ENCODE measurements around the gene IQCN. TPM values are rescaled to one million over a fixed set of nuclear protein-coding genes. Genes with fewer than 3 reads are reported as not detected.
A peak's percentile ranks its signal among the peaks of the same experiment; 100 is the strongest.

The IQCN gene
- total and polyA plus RNA-seq, 2 donors (not counting 1 experiment from before 2014, with no cell fraction given): 52.0 to 63.6 TPM

- DNase-seq (peak; percentile 93), ATAC-seq (ENCODE audit: low read depth) (peak; percentile 99)
- Histone ChIP-seq H3K27me3 (replicated peaks in 1 of 4; ENCODE audit: control extremely low read depth in 1 of 4, control insufficient read depth in 3 of 4, insufficient read depth in 4 of 4, low read length in 3 of 4) (peaks cover 0 to 85% (median 41%) of the 10 kb centered on the region in 4 experiments), H3K4me1 (ENCODE audit: control insufficient read depth in 2 of 2, insufficient read depth in 2 of 2, low read length in 2 of 2) (peaks cover 29 to 36% of the 10 kb centered on the region in 2 donors), H4K20me1 (ENCODE audit: control insufficient read depth, insufficient read depth, low read length, poor library complexity, severe bottlenecking) (peaks cover 3% of the 10 kb centered on the region), H3K4me2 (replicated peaks; ENCODE audit: low read depth, low read length, poor library complexity, severe bottlenecking) (peak overlapping the region; percentile 98), H3K36me3 (replicated peaks in 1 of 2; ENCODE audit: control extremely low read depth in 1 of 2, control insufficient read depth in 1 of 2, extremely low read depth in 1 of 2, insufficient read depth in 2 of 2, low read length in 1 of 2) (no peaks in the 10 kb centered on the region), H3K79me2 (ENCODE audit: control insufficient read depth, insufficient read depth, low read length) (no peaks in the 10 kb centered on the region), H3K27ac (ENCODE audit: low read length in 2 of 2) (no peak overlapping the region), H3K9me3 (ENCODE audit: control extremely low read depth in 1 of 3, control insufficient read depth in 2 of 3, insufficient read depth in 1 of 3, low read length in 2 of 3) (peaks cover 0 to 38% (median 0%) of the 10 kb centered on the region in 3 donors), H3K4me3 (ENCODE audit: control extremely low read depth in 1 of 5, extremely low read depth in 1 of 5, insufficient read depth in 1 of 5, low read depth in 2 of 5, low read length in 4 of 5) (peak overlapping the region; percentile 21 to 68 (median 46)), H2AFZ (ENCODE audit: insufficient read depth, low read depth, low read length, poor library complexity, severe bottlenecking) (peak overlapping the region; percentile 68), H3K9ac (ENCODE audit: low read length) (peak overlapping the region; percentile 65)
- WGBS (ENCODE audit: insufficient coverage): 4% methylated on average over 79 of the region's 81 CpGs
- Mint-ChIP-seq H3K27me3 (peaks cover 53% of the 10 kb centered on the region), H3K4me3 (peak overlapping the region; percentile 91), H3K4me1 (peaks cover 36% of the 10 kb centered on the region), H3K9me3 (ENCODE audit: insufficient read depth) (no peaks in the 10 kb centered on the region), H3K27ac (peak overlapping the region; percentile 71)
- intact Hi-C loops (cut with micrococcal nuclease): loop anchor here (1.0 to 2.0 kb wide), 3 partner anchors 20 to 72 kb away; partner anchors contain the start of genes PIK3R2 and RAB3A
- TF ChIP-seq CTCF (IDR thresholded peaks at IDR 0.05): no peak
- TF ChIP-seq EZH2 (IDR thresholded peaks at IDR 0.05; ENCODE audit: borderline replicate concordance, insufficient read depth, low read depth, low read length, poor library complexity, severe bottlenecking): peak; percentile 50
- ChIA-PET POLR2A (interaction anchor here (0.6 to 1.4 kb wide), 7 partner anchors 10 to 72 kb away, joined by 3 to 6 read pairs (median 3); partner anchors contain the start of gene PIK3R2), CTCF (interaction anchor here (0.8 to 1.9 kb wide), 10 partner anchors 15 to 163 kb away, joined by 3 to 10 read pairs (median 4); a partner anchor contains a TSS)
Measured at GRCh38 chr19:18224525-18225354, 49.5 kb downstream of the IQCN start.
